Sigmoid colon (tissue), 4 donors: ENCODE results near the gene ETV1.

Experiments used
- EP300 ChIP-seq, 4 donors: sonication (generic); formaldehyde crosslinking; IDR thresholded peaks; one replicate each; pipeline ENCODE4 v1.6.1; 2017; ENCODE audit warnings: antibody characterized with exemption in 4 of 4
- POLR2A ChIP-seq, 2 donors: fragments of 450-650 bp; IDR thresholded peaks; one replicate each; pipeline ENCODE4 v1.6.1; 2016; ENCODE audit warnings: antibody characterized with exemption in 2 of 2, mild to moderate bottlenecking in 2 of 2, moderate library complexity in 2 of 2
- POLR2AphosphoS5 ChIP-seq, 4 donors: sonication (generic); formaldehyde crosslinking; IDR thresholded peaks; one replicate each; pipeline ENCODE4 v1.6.1; 2017; ENCODE audit warnings: antibody characterized with exemption in 4 of 4
- TF ChIP-seq, protein P1 (sequence below), 4 experiments: fragments of 450-650 bp in 3 of 4; fragments of 200-600 bp in 1 of 4; IDR thresholded peaks; one replicate each; pipeline ENCODE4 v1.5.1; 2016 to 2019; ENCODE audit warnings: antibody characterized with exemption in 4 of 4, mild to moderate bottlenecking in 3 of 4, moderate library complexity in 2 of 4

DNA sequence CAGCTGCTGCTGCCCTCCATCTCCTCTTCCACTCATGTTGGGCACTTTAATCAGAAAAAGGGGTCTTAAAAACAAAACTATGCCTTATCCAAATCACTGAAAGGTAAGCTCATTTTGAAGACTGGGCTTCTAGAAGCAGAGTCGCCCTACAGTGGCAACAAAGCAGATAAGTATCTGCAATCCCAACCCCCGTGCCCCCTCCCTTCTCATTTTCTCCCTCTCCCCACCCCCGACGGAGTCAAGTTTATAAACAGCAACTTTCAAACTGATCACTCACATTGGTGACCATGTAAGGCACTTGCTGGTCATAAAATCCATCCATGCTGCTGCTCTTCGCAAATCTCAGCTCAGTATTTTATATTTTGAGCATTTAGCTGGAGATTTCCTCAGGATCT is 738 bp downstream of the ETV1 start:
- TF ChIP-seq, protein P1, sequence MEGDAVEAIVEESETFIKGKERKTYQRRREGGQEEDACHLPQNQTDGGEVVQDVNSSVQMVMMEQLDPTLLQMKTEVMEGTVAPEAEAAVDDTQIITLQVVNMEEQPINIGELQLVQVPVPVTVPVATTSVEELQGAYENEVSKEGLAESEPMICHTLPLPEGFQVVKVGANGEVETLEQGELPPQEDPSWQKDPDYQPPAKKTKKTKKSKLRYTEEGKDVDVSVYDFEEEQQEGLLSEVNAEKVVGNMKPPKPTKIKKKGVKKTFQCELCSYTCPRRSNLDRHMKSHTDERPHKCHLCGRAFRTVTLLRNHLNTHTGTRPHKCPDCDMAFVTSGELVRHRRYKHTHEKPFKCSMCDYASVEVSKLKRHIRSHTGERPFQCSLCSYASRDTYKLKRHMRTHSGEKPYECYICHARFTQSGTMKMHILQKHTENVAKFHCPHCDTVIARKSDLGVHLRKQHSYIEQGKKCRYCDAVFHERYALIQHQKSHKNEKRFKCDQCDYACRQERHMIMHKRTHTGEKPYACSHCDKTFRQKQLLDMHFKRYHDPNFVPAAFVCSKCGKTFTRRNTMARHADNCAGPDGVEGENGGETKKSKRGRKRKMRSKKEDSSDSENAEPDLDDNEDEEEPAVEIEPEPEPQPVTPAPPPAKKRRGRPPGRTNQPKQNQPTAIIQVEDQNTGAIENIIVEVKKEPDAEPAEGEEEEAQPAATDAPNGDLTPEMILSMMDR (IDR thresholded peaks at IDR 0.05) = no peak
- TF ChIP-seq POLR2A (IDR thresholded peaks at IDR 0.05) = no peak
- no peak for TF ChIP-seq POLR2AphosphoS5 (IDR thresholded peaks at IDR 0.05)
- TF ChIP-seq EP300 (IDR thresholded peaks at IDR 0.05) = no peak
